Suprapubic skin (tissue), 4 donors: ENCODE results near the gene ESR2. TPM values are rescaled to one million over a fixed set of nuclear protein-coding genes. Genes with fewer than 3 reads are reported as not detected.

Source experiments
- DNase-seq, 2 donors: peaks; one replicate each; pipeline ENCODE4 v3.0.0-alpha.2; 2019; ENCODE audit warnings: low spot score in 2 of 2
- H3K27ac ChIP-seq: fragments of 200-600 bp; sonication (generic); one replicate; pipeline ENCODE4 v1.5.1; 2019
- H3K27me3 ChIP-seq: fragments of 200-600 bp; sonication (generic); one replicate; pipeline ENCODE4 v1.5.1; 2019
- H3K36me3 ChIP-seq: fragments of 200-600 bp; sonication (generic); one replicate; pipeline ENCODE4 v1.5.1; 2019
- H3K4me1 ChIP-seq: fragments of 200-600 bp; sonication (generic); one replicate; pipeline ENCODE4 v1.5.1; 2019
- H3K4me3 ChIP-seq: fragments of 200-600 bp; sonication (generic); one replicate; pipeline ENCODE4 v1.5.1; 2019; ENCODE audit warnings: mild to moderate bottlenecking
- H3K9me3 ChIP-seq: fragments of 200-600 bp; sonication (generic); one replicate; pipeline ENCODE4 v1.5.1; 2019
- EP300 ChIP-seq: sonication (generic); formaldehyde crosslinking; IDR thresholded peaks from one replicate; pipeline ENCODE4 v1.6.1; 2017; ENCODE audit warnings: antibody characterized with exemption
- POLR2A ChIP-seq, 2 donors: fragments of 450-650 bp; IDR thresholded peaks; one replicate each; pipeline ENCODE4 v1.6.1; 2017; ENCODE audit warnings: antibody characterized with exemption in 2 of 2, mild to moderate bottlenecking in 2 of 2, moderate library complexity in 2 of 2
- POLR2AphosphoS5 ChIP-seq, 3 donors: sonication (generic); formaldehyde crosslinking; IDR thresholded peaks; one replicate each; pipeline ENCODE4 v1.6.1; 2017; ENCODE audit warnings: antibody characterized with exemption in 3 of 3
- WGBS: methylation state at CpG from one replicate; pipeline ENCODE4 v1.1.5; 2018; 5-methylcytosine and 5-hydroxymethylcytosine counted together
- total RNA-seq, 4 donors: library from RNA; depleted of rRNA; stranded (reverse); fragments of >200 nt; gene quantifications; one replicate each; pipeline ENCODE4 v1.1.0, GENCODE V29; 2016
- TF ChIP-seq, protein P1 (sequence below), 2 donors: fragments of 200-600 bp in 1 of 2; fragments of 450-650 bp in 1 of 2; sonication (generic) in 1 of 2; IDR thresholded peaks; one replicate each; pipeline ENCODE4 v1.5.1; 2016 to 2019; ENCODE audit warnings: antibody characterized with exemption in 2 of 2, mild to moderate bottlenecking in 1 of 2, moderate library complexity in 1 of 2

Gene ESR2
- total RNA-seq, 4 donors from 2014 or later, result 0.38 to 1.4 (median 1.1) TPM; not detected in 1

DNA sequence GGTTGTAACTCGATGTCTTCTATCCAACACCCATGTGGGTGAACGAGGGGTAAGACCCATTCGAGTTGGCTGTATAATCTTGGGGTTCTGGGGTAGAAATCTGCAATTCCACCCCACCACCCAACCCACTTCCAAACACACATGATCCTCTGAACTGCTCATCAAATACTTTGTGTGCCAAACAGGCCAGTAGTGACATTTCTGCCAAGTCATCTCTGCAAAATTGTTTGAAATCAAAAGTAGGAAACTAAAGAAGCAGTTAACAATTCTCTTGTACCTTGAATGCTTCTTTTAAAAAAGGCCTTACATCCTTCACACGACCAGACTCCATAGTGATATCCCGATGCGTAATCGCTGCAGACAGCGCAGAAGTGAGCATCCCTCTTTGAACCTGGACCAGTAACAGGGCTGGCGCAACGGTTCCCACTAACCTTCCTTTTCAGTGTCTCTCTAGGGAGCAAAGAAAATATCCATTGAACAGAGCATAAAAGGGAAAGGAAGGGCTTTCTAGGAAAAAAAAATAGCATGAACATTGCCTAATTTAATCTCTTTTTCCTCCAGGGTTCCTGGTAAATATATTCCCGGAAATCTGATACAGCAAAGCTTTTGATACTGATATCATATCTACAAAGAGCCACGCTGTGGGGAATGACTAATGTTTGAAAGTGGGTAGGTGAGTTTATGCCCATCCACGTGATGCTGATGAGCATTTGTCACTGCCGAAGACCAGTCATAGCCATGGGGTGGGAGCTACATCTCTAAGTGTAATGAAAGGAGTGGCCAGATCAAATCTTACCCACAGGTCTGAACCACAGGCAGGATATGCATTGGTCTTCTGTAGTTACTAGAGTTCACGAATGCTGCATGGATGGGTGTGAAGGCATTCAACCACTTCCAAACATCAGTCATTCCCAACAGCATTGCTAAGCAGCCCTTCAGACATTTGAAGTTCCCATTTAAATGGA lies 14.2 kb downstream of the ESR2 start:
- Histone ChIP-seq H3K27ac (no peak overlapping the region), H3K4me1 (no peaks in the 10 kb centered on the region), H3K4me3 (no peak overlapping the region), H3K36me3 (no peaks in the 10 kb centered on the region), H3K9me3 (no peaks in the 10 kb centered on the region), H3K27me3 (no peaks in the 10 kb centered on the region)
- no peak for DNase-seq
- TF ChIP-seq, protein P1, sequence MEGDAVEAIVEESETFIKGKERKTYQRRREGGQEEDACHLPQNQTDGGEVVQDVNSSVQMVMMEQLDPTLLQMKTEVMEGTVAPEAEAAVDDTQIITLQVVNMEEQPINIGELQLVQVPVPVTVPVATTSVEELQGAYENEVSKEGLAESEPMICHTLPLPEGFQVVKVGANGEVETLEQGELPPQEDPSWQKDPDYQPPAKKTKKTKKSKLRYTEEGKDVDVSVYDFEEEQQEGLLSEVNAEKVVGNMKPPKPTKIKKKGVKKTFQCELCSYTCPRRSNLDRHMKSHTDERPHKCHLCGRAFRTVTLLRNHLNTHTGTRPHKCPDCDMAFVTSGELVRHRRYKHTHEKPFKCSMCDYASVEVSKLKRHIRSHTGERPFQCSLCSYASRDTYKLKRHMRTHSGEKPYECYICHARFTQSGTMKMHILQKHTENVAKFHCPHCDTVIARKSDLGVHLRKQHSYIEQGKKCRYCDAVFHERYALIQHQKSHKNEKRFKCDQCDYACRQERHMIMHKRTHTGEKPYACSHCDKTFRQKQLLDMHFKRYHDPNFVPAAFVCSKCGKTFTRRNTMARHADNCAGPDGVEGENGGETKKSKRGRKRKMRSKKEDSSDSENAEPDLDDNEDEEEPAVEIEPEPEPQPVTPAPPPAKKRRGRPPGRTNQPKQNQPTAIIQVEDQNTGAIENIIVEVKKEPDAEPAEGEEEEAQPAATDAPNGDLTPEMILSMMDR (IDR thresholded peaks at IDR 0.05), result no peak
- TF ChIP-seq POLR2A (IDR thresholded peaks at IDR 0.05) (no peak), POLR2AphosphoS5 (IDR thresholded peaks at IDR 0.05) (no peak), EP300 (no peak)
- 72% methylated on average over 15 of the region's 15 CpGs for WGBS

DNA sequence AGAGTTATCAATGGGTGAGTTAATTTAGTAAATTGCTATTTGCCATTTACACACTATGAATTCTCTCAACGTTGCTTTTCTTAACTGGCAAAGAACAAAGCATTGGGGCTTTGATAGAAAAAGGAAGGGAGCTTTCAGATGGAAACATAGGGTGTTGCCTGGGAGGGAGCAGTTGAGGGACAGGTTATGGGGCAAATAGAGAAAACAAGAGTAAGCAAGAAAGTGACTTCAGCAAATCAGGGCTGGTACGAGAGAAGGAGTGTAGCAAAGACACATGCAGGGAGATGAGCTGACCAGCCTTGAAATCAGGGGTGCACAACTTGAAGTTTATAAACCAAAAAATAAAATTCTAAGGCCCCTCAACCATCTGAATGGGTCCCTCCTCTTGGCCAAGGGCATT lies 15.7 kb downstream of the ESR2 start:
- Histone ChIP-seq H3K4me3 (no peak overlapping the region), H3K4me1 (no peaks in the 10 kb centered on the region), H3K9me3 (no peaks in the 10 kb centered on the region), H3K27me3 (no peaks in the 10 kb centered on the region), H3K36me3 (no peaks in the 10 kb centered on the region), H3K27ac (no peak overlapping the region)
- 59% methylated on average over 2 of the region's 2 CpGs for WGBS
- no peak for DNase-seq
- TF ChIP-seq POLR2AphosphoS5 (IDR thresholded peaks at IDR 0.05), result no peak
- TF ChIP-seq, protein P1 (IDR thresholded peaks at IDR 0.05), result no peak
- no peak for TF ChIP-seq POLR2A (IDR thresholded peaks at IDR 0.05)
- no peak for TF ChIP-seq EP300

- Histone ChIP-seq H3K4me1 (no peaks in the 10 kb centered on the region), H3K27me3 (no peaks in the 10 kb centered on the region), H3K9me3 (no peaks in the 10 kb centered on the region), H3K36me3 (no peaks in the 10 kb centered on the region), H3K27ac (no peak overlapping the region), H3K4me3 (no peak overlapping the region)
- TF ChIP-seq POLR2A (IDR thresholded peaks at IDR 0.05), result no peak
- no peak for TF ChIP-seq POLR2AphosphoS5 (IDR thresholded peaks at IDR 0.05)
- TF ChIP-seq, protein P1 (IDR thresholded peaks at IDR 0.05), result no peak
- no peak for TF ChIP-seq EP300
- DNase-seq, result no peak
These were observed 22.2 kb downstream of the ESR2 start for GRCh38 chr14:64272019-64272418.

- TF ChIP-seq POLR2AphosphoS5 (IDR thresholded peaks at IDR 0.05) (no peak), EP300 (no peak)
- TF ChIP-seq, protein P1 (IDR thresholded peaks at IDR 0.05), result no peak
- Histone ChIP-seq H3K9me3 (no peaks in the 10 kb centered on the region), H3K27ac (no peak overlapping the region), H3K27me3 (no peaks in the 10 kb centered on the region), H3K36me3 (no peaks in the 10 kb centered on the region), H3K4me1 (no peaks in the 10 kb centered on the region), H3K4me3 (no peak overlapping the region)
- WGBS, result 53% methylated on average over 2 of the region's 2 CpGs
- DNase-seq, result no peak
These were observed 27.9 kb downstream of the ESR2 start for GRCh38 chr14:64266239-64266638.

DNA sequence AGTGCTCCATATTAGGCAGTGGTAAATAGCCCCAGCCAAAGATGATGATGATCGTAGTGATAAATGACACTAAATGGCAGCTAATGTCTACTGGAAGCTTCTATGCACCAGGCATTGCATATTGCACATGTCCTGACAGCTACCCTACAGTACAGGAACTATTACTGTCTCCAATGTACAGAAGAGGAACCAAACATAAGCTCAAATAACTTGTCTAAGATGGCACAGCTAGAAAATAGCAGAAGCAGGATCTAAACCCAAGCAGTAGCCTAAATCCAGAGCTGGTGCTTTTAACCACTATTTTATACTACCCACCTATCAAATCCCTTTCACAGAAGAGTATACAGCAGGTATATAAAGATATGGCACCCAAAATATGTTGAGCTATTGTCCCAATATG lies 28.9 kb downstream of the ESR2 start:
- Histone ChIP-seq H3K27me3 (no peaks in the 10 kb centered on the region), H3K4me1 (no peaks in the 10 kb centered on the region), H3K4me3 (no peak overlapping the region), H3K9me3 (no peaks in the 10 kb centered on the region), H3K27ac (no peak overlapping the region), H3K36me3 (no peaks in the 10 kb centered on the region)
- WGBS, result 89% methylated on average over 1 of the region's 1 CpG
- no peak for TF ChIP-seq POLR2A (IDR thresholded peaks at IDR 0.05)
- TF ChIP-seq EP300, result no peak
- TF ChIP-seq, protein P1 (IDR thresholded peaks at IDR 0.05), result no peak
- no peak for TF ChIP-seq POLR2AphosphoS5 (IDR thresholded peaks at IDR 0.05)
- DNase-seq, result no peak
